ENCODE results near the gene PTPRG.

The PTPRG gene

GRCh38 chr3:61940236-61940635, 378.9 kb downstream of the PTPRG start:
- DNase-seq, result no peak

- no peak for DNase-seq
Measured at GRCh38 chr3:61943975-61944374, 382.6 kb downstream of the PTPRG start.

GRCh38 chr3:61944726-61945125, 383.4 kb downstream of the PTPRG start:
- no peak for DNase-seq

- no peak for DNase-seq
Measured at GRCh38 chr3:61945657-61946056, 384.3 kb downstream of the PTPRG start.

- no peak for DNase-seq
Measured at GRCh38 chr3:61946570-61947324, 385.4 kb downstream of the PTPRG start.

- DNase-seq, result no peak
Measured at GRCh38 chr3:61947456-61947855, 386.1 kb downstream of the PTPRG start.

GRCh38 chr3:61948699-61949305, 387.4 kb downstream of the PTPRG start:
- DNase-seq, result no peak

GRCh38 chr3:61954097-61954540, 392.7 kb downstream of the PTPRG start:
- no peak for DNase-seq

GRCh38 chr3:61955483-61955882, 394.1 kb downstream of the PTPRG start:
- DNase-seq, result no peak

GRCh38 chr3:61956236-61956635, 394.9 kb downstream of the PTPRG start:
- no peak for DNase-seq

- DNase-seq, result no peak
Measured at GRCh38 chr3:61957259-61957658, 395.9 kb downstream of the PTPRG start.

GRCh38 chr3:61960976-61961375, 399.6 kb downstream of the PTPRG start:
- DNase-seq, result no peak

- DNase-seq, result no peak
Measured at GRCh38 chr3:61961900-61962299, 400.5 kb downstream of the PTPRG start.

- no peak for DNase-seq
Measured at GRCh38 chr3:61964566-61964965, 403.2 kb downstream of the PTPRG start.

GRCh38 chr3:61965770-61966131, 404.4 kb downstream of the PTPRG start:
- no peak for DNase-seq

GRCh38 chr3:61966200-61966599, 404.8 kb downstream of the PTPRG start:
- DNase-seq, result no peak

- DNase-seq, result no peak
Measured at GRCh38 chr3:61967019-61967418, 405.6 kb downstream of the PTPRG start.

- no peak for DNase-seq
Measured at GRCh38 chr3:61967937-61968336, 406.6 kb downstream of the PTPRG start.

GRCh38 chr3:61974662-61975061, 413.3 kb downstream of the PTPRG start:
- DNase-seq, result no peak

- DNase-seq, result no peak
Measured at GRCh38 chr3:61975199-61975598, 413.8 kb downstream of the PTPRG start.

GRCh38 chr3:61975936-61976335, 414.6 kb downstream of the PTPRG start:
- DNase-seq, result no peak

GRCh38 chr3:61978460-61979419, 417.4 kb downstream of the PTPRG start:
- DNase-seq, result no peak

- no peak for DNase-seq
Measured at GRCh38 chr3:61979638-61980037, 418.3 kb downstream of the PTPRG start.

GRCh38 chr3:61980041-61980440, 418.7 kb downstream of the PTPRG start:
- DNase-seq, result no peak
